MM.1S (cell line): Measurements from ENCODE around the gene IRS1.

Source experiments
- DNase-seq: peaks from one replicate; pipeline ENCODE4 v3.0.0-alpha.2; 2015
- H2AFZ ChIP-seq: fragments of 300-600 bp; sonication (generic); 2 replicates; pipeline ENCODE4 v1.6.0; 2016; ENCODE audit warnings: antibody characterized with exemption, low read length
- H3F3A ChIP-seq: fragments of 300-600 bp; sonication (generic); 2 replicates; pipeline ENCODE4 v1.6.1; 2016; ENCODE audit warnings: mild to moderate bottlenecking, antibody characterized with exemption, low read length, moderate library complexity, mixed read lengths; ENCODE audit not compliant: insufficient read depth
- H3K27ac ChIP-seq: fragments of 300-600 bp; sonication (generic); 2 replicates; pipeline ENCODE4 v1.5.1; 2016; ENCODE audit warnings: mild to moderate bottlenecking, low read length
- H3K27me3 ChIP-seq: fragments of 300-600 bp; sonication (generic); replicated peaks from 2 replicates; pipeline ENCODE4 v1.6.0; 2016; ENCODE audit warnings: low read length; ENCODE audit not compliant: insufficient read depth
- H3K36me3 ChIP-seq: fragments of 300-600 bp; sonication (generic); replicated peaks from 2 replicates; pipeline ENCODE4 v1.6.1; 2016; ENCODE audit warnings: mild to moderate bottlenecking, low read length, mixed read lengths; ENCODE audit not compliant: insufficient read depth
- H3K4me1 ChIP-seq: fragments of 300-600 bp; sonication (generic); 2 replicates; pipeline ENCODE4 v1.6.1; 2016; ENCODE audit warnings: low read length, mixed read lengths
- H3K4me2 ChIP-seq: fragments of 300-600 bp; sonication (generic); 2 replicates; pipeline ENCODE4 v1.6.0; 2016; ENCODE audit warnings: low read depth, low read length
- H3K4me3 ChIP-seq: fragments of 300-600 bp; sonication (generic); 2 replicates; pipeline ENCODE4 v1.5.1; 2016; ENCODE audit warnings: low read length, mixed read lengths
- H3K79me2 ChIP-seq: fragments of 300-600 bp; sonication (generic); 2 replicates; pipeline ENCODE4 v1.6.1; 2016; ENCODE audit warnings: mixed run types, low read length, mixed read lengths
- H3K9ac ChIP-seq: fragments of 300-600 bp; sonication (generic); 2 replicates; pipeline ENCODE4 v1.6.1; 2016; ENCODE audit warnings: low read length, mixed read lengths
- H3K9me2 ChIP-seq: fragments of 300-600 bp; sonication (generic); replicated peaks from 2 replicates; pipeline ENCODE4 v1.6.1; 2016; ENCODE audit warnings: mild to moderate bottlenecking, low read length, mixed read lengths; ENCODE audit not compliant: insufficient read depth
- H3K9me3 ChIP-seq: fragments of 300-600 bp; sonication (generic); replicated peaks from 2 replicates; pipeline ENCODE4 v1.6.1; 2016; ENCODE audit warnings: mild to moderate bottlenecking, low read length, mixed read lengths; ENCODE audit not compliant: insufficient read depth
- H4K20me1 ChIP-seq: fragments of 300-600 bp; sonication (generic); 2 replicates; pipeline ENCODE4 v1.6.1; 2016; ENCODE audit warnings: mild to moderate bottlenecking, low read length, moderate library complexity, mixed read lengths; ENCODE audit not compliant: insufficient read depth
- CTCF ChIP-seq: fragments of 300-600 bp; sonication (generic); IDR thresholded peaks from 2 replicates; pipeline ENCODE4 v1.5.1; 2016; ENCODE audit warnings: antibody characterized with exemption, low read length, mixed read lengths
- EZH2 ChIP-seq: fragments of 300-600 bp; sonication (generic); optimal IDR thresholded peaks from 2 replicates; pipeline ENCODE3; 2017; ENCODE audit warnings: low read depth, mild to moderate bottlenecking, antibody characterized with exemption, low read length, mixed read lengths
- EZH2phosphoT487 ChIP-seq: fragments of 300-600 bp; sonication (generic); IDR thresholded peaks from 2 replicates; pipeline ENCODE4 v1.6.1; 2018; ENCODE audit warnings: antibody characterized with exemption, low read length

IRS1 gene

GRCh38 chr2:226733189-226733858, 66.3 kb downstream of the IRS1 start:
- Histone ChIP-seq H3K4me1 (no peaks in the 10 kb centered on the region), H2AFZ (no peak overlapping the region), H3K36me3 (no peaks in the 10 kb centered on the region), H3K4me2 (no peak overlapping the region), H3K27me3 (no peaks in the 10 kb centered on the region), H3K9ac (no peak overlapping the region), H3F3A (no peaks in the 10 kb centered on the region), H3K4me3 (no peak overlapping the region), H3K9me2 (no peaks in the 10 kb centered on the region), H4K20me1 (no peaks in the 10 kb centered on the region), H3K79me2 (no peaks in the 10 kb centered on the region), H3K9me3 (no peaks in the 10 kb centered on the region), H3K27ac (no peak overlapping the region)
- TF ChIP-seq EZH2phosphoT487 = no peak
- no peak for TF ChIP-seq EZH2
- TF ChIP-seq CTCF = no peak
- DNase-seq = no peak

- H3K4me3 ChIP-seq = no peak overlapping the region
- H3K27me3 ChIP-seq = no peaks in the 10 kb centered on the region
- H3K9me3 ChIP-seq = no peaks in the 10 kb centered on the region
- no peak for TF ChIP-seq EZH2
- H3K9me2 ChIP-seq = no peaks in the 10 kb centered on the region
- no peaks in the 10 kb centered on the region for H3F3A ChIP-seq
- H3K4me1 ChIP-seq = no peaks in the 10 kb centered on the region
- no peak overlapping the region for H3K4me2 ChIP-seq
- H2AFZ ChIP-seq = no peak overlapping the region
- DNase-seq = no peak
- H3K79me2 ChIP-seq = no peaks in the 10 kb centered on the region
- H3K9ac ChIP-seq = no peak overlapping the region
- no peaks in the 10 kb centered on the region for H3K36me3 ChIP-seq
- H4K20me1 ChIP-seq = no peaks in the 10 kb centered on the region
- no peak overlapping the region for H3K27ac ChIP-seq
Observed at GRCh38 chr2:226732478-226733188, 67.0 kb downstream of the IRS1 start.

- Histone ChIP-seq H3F3A (no peaks in the 10 kb centered on the region), H3K79me2 (no peaks in the 10 kb centered on the region), H2AFZ (no peak overlapping the region), H3K9me3 (no peaks in the 10 kb centered on the region), H3K4me3 (no peak overlapping the region), H3K4me1 (no peaks in the 10 kb centered on the region), H3K9ac (no peak overlapping the region), H3K9me2 (no peaks in the 10 kb centered on the region), H3K27ac (no peak overlapping the region), H3K36me3 (no peaks in the 10 kb centered on the region), H4K20me1 (no peaks in the 10 kb centered on the region), H3K27me3 (no peaks in the 10 kb centered on the region), H3K4me2 (no peak overlapping the region)
- no peak for TF ChIP-seq EZH2
- no peak for TF ChIP-seq EZH2phosphoT487
- no peak for TF ChIP-seq CTCF
- DNase-seq = no peak
Observed at GRCh38 chr2:226730481-226730880, 69.1 kb downstream of the IRS1 start.

GRCh38 chr2:226728996-226729395, 70.6 kb downstream of the IRS1 start:
- Histone ChIP-seq H4K20me1 (no peaks in the 10 kb centered on the region), H3K79me2 (no peaks in the 10 kb centered on the region), H3K4me1 (no peaks in the 10 kb centered on the region), H3K27ac (no peak overlapping the region), H3K27me3 (no peaks in the 10 kb centered on the region), H2AFZ (no peak overlapping the region), H3K4me3 (no peak overlapping the region), H3K36me3 (no peaks in the 10 kb centered on the region), H3K4me2 (no peak overlapping the region), H3F3A (no peaks in the 10 kb centered on the region), H3K9ac (no peak overlapping the region), H3K9me3 (no peaks in the 10 kb centered on the region), H3K9me2 (no peaks in the 10 kb centered on the region)
- DNase-seq = no peak
- no peak for TF ChIP-seq EZH2phosphoT487
- TF ChIP-seq CTCF = no peak
- no peak for TF ChIP-seq EZH2
